IPS-18c (cell line): Measurements from ENCODE around the gene NLGN4X.

Experiments used
- H3K4me3 ChIP-seq: 2 replicates; pipeline ENCODE4 v1.7.0; 2013; ENCODE audit warnings: low read depth, mild to moderate bottlenecking, low read length, moderate library complexity; ENCODE audit not compliant: insufficient read depth
- H3K9me3 ChIP-seq: one replicate; pipeline ENCODE4 v1.6.1; 2013; ENCODE audit warnings: mild to moderate bottlenecking, low read length, moderate library complexity; ENCODE audit not compliant: control insufficient read depth, insufficient read depth

NLGN4X gene

DNA sequence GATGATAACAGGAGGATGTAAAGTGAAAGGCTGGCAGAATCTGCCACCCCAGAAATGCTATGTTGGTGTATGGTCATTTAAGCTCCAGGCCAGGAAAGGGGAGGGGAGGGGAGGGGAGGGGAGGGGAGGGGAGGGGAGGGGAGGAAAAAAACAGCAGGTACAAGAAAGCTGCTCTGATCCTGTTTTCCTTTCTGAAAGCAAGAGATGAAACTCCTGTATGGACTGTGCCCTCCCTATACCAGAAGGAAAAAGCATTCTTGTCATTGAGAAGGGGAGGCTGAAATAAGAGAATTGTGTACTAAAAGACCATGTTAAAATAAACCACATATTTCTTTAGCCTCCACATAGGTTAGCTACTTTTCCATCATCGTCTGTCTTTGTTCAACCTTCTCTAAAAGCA, 179.5 kb downstream of the NLGN4X start:
- Histone ChIP-seq H3K9me3 (no peaks in the 10 kb centered on the region), H3K4me3 (no peak overlapping the region)

DNA sequence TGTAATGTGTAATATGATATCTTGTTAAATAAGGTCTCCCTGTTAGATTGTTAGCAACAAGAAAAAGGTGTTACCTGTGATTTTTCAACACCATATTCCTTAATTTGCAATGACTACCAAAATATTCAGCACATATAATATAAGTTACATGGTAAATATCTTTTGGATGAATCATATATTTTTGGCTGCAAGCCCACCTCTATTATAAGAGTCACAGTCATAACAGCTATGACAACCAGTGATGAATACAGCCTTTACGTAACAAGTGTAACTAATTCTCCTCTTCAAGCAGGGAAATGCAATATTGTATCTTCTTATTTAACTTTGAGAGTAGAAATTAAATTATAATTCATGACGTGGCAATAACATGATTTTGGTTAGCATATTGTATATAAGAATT, 187.0 kb downstream of the NLGN4X start:
- peaks cover 8% of the 10 kb centered on the region for H3K9me3 ChIP-seq
- H3K4me3 ChIP-seq = no peak overlapping the region

DNA sequence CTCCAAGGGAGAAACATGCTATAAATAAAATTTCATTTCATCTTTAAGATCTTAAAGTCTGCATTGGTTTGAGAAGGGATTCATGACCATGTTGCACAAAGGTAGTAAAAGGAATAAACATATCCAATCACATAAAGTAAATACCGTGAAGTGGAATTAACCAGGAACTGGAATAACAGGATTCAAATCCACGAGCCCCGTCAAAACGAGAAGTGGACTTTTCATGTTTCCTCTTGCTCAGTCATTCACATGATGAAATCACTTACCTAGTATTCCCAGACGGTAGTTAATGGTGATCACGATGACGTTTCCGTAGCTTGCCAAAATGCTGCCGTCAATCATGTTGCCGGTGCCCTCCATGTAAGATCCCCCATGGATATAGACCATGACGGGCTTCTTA, 199.7 kb downstream of the NLGN4X start:
- Histone ChIP-seq H3K9me3 (no peaks in the 10 kb centered on the region), H3K4me3 (no peak overlapping the region)

DNA sequence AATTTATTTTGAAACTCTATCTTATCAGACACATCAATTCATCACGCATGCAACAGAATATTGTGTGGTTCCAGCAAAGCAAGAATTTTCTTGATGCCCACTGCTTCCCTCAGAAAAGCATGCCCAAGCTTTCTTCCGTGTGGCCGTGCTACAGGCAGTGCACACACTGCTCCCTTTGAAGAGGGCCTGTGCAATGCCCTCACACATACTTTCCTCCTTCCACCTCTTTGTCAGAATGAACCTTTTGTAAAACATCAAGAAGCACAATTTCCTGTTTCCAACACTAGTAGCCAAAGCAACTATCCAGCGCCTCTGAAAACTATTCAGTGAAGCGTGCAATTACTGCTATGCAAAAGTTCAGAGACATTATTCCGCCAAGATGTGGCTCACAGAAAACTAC, 201.7 kb downstream of the NLGN4X start:
- Histone ChIP-seq H3K4me3 (no peak overlapping the region), H3K9me3 (no peaks in the 10 kb centered on the region)

DNA sequence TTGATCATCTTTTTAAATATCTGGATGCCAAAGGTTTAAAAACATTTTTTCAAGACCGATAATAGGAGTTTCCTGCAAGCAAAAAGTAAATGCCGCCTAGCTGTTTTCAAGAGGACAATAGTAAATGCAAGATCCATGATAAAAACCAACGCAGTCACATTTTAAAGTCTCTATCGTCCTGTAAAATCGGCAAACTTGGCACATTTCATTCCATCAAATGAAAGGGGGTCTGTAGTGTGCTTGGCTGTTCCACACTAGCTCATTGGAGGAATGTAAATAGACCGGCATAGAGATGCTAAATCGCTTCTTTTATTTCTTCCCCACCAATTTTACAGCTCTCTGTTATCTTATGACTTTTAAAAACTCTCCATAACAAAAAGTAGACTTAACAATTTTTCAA, 202.2 kb downstream of the NLGN4X start:
- no peak overlapping the region; the same call in 1 of the 2 replicates for H3K4me3 ChIP-seq
- H3K9me3 ChIP-seq = no peaks in the 10 kb centered on the region

DNA sequence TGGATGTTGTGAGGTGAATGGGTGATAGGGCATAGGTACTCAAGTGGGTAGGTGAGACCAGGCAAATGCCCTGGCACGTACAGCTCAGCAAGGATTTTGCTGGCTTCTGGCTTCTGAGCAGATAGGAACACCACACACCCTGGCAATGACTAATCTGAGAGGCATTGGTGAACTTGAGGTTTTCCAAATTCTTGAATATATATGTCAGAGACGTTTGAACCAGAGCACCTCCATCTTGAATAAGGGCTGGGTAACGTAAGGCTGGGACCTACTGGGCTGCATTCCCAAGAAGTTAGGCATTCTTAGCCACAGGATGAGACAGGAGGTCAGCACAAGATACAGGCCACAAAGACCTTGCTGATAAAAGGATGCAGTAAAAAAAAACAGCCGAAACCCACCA, 204.5 kb downstream of the NLGN4X start:
- Histone ChIP-seq H3K9me3 (no peaks in the 10 kb centered on the region), H3K4me3 (no peak overlapping the region)

DNA sequence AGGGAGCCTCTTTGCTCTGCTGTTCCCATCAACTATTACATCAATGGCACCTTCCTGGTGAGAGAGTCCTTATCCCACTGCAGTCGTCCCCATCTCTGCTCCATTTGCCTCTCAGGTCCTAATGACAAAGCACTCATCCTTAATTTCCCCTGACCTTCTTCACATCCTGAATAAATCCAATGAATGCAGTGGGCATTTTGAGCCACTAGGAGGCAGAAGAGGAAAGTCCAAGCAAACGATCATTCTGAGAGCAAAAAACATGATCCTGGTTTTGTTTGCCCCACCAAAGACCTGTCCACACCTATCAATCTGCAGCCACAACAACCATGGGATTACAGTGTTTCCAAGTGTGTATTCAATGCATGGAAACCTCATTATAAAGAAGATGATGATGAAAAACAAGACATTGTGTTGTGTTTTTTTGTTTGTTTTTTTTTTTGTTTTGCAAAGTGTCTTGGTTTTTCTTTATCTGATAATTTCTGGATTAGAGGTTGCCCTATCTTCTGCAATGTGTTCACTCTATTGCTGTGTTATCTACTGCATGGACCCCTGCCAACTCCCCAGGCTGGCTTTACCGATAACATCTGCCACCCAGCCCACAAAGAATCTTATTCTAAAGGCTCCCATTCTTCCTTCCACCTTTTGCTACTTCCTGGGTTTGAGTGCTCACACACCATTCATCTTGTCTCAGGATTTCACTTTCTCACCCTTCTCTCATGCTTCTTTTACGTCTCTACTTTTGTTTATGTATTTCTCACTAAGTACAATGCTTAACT, 207.2 kb downstream of the NLGN4X start:
- H3K9me3 ChIP-seq = no peaks in the 10 kb centered on the region
- no peak overlapping the region for H3K4me3 ChIP-seq

DNA sequence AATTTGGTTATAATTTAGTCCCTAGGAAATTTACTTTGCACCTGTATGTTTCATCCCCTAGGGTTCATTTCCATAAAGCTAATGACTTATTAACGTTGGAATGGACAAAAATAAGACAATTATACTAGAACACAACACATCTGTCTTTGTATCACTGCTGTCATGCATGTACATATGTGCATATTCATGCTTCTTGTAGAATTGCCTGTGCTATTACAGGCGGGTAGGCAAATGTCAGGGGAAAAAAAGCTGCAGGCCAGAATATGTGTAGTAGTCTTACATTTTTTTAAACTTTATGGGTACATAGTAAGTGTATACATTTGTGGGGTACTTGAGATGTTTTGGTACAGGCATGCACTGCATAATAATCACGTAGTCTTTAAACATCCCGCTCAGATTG, 209.6 kb downstream of the NLGN4X start:
- H3K9me3 ChIP-seq = no peaks in the 10 kb centered on the region
- no peak overlapping the region for H3K4me3 ChIP-seq

DNA sequence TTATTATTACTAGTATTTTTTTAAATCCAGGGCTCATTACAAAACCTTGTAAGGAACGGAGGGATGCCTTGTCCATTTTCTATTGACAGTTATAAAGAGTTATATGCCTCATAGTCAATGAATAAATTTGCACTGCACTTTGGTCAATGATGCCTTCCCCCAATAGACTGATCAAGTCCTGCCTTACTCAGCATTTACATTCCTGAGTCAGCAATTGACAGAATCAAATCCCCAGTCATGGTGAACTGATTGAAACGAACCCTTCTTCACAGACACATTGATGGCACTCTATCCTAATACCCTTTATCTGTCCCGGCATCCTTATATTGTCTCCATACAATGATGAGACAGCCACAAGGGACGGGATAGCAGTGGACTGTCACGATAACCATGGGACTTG, 213.2 kb downstream of the NLGN4X start:
- no peaks in the 10 kb centered on the region for H3K9me3 ChIP-seq
- H3K4me3 ChIP-seq = no peak overlapping the region

DNA sequence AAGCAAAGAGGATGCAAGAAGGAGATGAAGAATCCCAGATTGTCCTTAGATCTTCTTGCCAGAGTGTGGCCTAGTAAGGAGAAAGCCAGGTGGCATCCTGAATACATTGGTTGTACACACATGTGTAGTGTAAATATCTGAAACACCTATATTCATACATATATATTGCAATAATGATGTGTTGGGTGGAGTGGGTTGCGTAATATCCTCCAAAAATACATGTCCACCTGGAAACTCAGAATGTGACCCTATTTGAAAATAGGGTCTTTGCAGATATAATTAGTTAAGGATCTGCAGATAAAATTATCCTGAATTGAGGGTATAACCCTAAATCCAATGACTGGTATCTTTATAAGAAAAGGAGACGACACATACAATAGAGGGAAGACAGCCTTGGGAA, 216.3 kb downstream of the NLGN4X start:
- no peaks in the 10 kb centered on the region for H3K9me3 ChIP-seq
- no peak overlapping the region for H3K4me3 ChIP-seq

DNA sequence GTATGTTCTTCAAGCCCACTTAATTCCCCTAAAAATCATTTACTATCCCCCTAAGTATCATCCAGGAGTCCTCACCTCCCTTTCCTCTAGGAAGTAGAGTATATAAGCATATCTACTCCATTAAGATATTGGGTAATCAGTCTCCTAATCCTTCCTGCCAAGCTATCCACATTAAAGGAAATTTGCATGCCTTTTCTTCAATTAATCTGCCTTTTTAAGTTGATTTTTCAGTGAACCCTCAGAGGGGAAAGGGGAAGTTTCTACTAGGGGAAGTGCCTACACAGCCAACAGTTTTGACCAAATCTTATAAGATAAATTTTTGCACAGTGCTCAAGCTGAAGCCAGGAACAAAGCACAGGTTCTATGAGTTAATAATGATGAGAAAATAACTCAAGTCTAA, 222.8 kb downstream of the NLGN4X start:
- no peak overlapping the region for H3K4me3 ChIP-seq
- H3K9me3 ChIP-seq = peaks cover 11% of the 10 kb centered on the region

DNA sequence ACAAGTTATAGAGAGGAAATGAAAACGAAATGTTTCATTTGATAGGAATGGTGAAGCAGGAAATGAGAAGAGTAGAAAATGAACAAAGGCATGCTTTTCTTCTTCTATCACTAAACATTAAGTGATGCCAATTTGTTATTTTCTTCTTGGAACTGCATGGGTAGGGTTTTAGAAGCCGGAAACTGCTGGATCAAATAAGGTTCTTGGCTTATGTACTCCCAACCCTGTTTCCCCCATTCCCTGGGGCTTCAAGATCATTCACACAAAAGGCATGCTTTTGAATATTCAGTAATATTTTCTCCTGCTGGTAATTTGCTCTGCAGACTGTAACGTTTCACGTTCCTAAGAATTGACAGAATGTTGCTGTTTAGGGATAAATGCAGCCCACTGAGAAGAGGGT, 224.1 kb downstream of the NLGN4X start:
- H3K9me3 ChIP-seq = peaks cover 11% of the 10 kb centered on the region

DNA sequence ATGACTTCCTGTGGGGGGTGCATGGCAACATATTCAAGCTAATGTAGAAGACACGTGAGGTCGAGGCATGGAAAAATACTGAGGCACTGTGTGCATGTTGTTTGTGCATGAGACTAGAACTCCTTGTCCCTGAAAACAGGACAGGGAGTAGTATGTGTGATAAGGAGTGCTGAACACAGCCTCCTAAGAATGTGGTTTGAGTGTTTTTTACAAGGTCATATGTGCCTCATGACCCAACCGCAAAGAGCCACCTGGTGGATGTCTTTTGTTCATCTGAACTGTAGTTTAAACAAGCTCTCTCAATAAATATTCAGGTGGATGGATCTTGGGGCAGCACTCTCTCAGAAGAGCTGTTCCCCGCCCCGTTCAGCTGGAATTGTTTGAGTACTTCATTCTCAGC, 226.6 kb downstream of the NLGN4X start:
- peaks cover 11% of the 10 kb centered on the region for H3K9me3 ChIP-seq
- H3K4me3 ChIP-seq = no peak overlapping the region

More for the DNA sequence above, 224.1 kb downstream of the NLGN4X start:
- no peak overlapping the region for H3K4me3 ChIP-seq

DNA sequence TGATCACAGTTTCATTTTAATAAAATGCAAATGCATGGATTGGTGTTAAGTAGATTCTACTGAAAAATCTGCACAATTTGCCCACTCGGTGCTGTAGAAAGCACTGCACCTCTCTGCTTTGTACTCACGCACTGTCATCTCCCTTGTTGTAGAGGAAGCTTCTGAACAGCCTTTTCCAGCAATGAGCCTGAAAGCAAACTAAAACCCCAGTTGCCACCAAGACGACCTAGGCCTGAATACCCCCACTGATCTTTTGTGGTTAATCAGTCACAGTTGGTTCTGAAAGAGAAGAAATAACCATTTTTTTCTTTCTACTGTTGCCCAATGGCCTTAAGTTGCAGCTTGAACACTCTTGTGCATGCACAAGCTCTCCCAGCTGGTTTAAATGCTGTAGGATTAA, 229.8 kb downstream of the NLGN4X start:
- Histone ChIP-seq H3K4me3 (no peak overlapping the region), H3K9me3 (peaks cover 9% of the 10 kb centered on the region)

DNA sequence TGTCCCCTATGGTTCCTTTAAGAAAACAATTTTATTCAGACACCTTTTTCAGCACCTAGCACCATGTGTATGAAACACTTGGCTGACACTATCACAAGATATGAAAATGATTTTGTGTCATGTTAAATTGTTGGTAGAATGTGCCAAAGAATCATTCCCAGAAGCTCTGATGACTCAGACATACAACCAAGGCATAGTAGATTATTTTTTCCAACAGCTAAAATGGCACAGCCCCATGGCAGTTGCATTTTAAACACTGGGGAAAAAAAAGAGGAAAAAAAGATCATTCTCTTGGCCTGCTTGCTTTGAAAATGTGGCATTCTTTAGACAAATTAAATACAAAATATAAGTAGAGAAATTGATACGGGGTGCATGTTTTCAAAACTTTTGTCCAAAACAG, 230.2 kb downstream of the NLGN4X start:
- peaks cover 14% of the 10 kb centered on the region for H3K9me3 ChIP-seq
- H3K4me3 ChIP-seq = no peak overlapping the region

DNA sequence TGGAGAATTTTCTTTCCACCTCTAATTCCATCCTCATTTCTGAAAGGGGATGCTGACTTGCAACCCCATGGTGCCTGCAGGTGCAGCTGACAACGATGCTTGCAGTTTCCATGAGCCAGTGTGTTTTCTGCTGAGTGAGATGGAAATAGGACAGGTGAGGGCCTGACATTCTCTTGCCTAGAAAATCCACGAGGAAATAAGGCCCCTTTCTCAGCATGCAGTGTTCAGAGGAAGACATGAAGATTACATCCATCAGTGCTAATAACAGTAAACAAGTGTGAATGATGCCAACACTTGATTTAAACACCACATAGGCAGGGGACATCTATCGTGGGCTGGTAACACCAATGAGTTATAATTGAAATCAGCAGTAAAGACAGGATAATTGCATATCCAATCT, 237.3 kb downstream of the NLGN4X start:
- no peak overlapping the region for H3K4me3 ChIP-seq

DNA sequence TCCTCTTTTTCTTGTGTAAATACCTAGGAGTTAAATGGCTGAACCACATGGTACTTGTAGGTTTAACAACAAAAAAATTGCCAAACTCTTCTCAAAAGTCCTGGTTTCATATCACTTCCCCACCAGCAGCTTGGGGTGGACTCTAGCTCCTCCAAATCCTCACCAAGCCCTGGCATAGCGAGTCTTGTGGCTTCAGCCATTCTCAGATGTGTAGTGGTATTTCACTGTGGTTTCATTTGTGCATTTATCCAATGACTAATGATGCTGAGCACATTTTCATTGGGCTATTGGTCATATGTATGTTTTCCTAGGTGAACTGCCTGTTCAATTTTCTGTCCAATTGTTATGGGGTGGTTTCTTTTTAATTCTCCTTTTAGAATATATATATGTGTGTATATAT, 249.3 kb downstream of the NLGN4X start:
- Histone ChIP-seq H3K4me3 (no peak overlapping the region), H3K9me3 (no peaks in the 10 kb centered on the region)

More for the DNA sequence above, 237.3 kb downstream of the NLGN4X start:
- H3K9me3 ChIP-seq = peaks cover 8% of the 10 kb centered on the region

DNA sequence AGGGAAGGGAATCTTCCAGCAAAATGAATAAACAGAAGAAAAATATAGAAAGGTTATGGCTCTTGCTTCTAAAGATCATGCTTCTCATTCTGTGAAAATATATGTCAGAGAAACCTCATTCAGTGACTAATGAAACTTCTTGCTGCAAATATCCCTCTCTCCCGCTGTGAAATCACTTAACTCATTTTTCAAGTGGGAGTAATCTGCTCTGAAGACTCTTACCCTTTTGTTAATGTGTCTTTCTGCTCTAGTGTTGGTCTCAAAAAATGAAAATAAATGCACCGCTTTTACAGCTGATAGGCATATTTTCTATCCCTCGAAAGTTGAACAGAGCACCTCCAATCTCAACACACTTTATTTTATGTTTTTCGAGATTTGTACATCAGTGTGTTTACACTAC, 252.3 kb downstream of the NLGN4X start:
- H3K4me3 ChIP-seq = no peak overlapping the region
- no peaks in the 10 kb centered on the region for H3K9me3 ChIP-seq

DNA sequence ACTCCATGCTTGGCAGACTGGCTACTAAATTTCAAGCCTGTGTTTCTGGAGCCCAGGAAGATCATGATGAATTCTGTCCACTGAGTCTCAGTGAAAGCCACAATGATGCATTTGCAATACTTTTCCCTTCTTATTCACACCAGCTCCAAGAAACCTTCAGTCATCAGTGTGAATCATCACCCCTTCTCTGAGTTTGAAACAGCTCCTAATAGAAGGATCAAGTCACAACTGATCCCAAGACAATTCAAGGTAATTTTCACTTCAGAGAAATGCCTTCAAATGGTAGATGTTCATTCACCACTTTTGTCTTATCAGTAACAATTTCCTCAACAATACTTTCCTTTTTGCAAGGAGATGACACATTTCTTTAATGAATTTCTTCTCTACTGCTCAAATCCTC, 257.4 kb downstream of the NLGN4X start:
- Histone ChIP-seq H3K9me3 (no peaks in the 10 kb centered on the region), H3K4me3 (no peak overlapping the region)
